ENCODE measurements around the gene LGALS8.

Gene LGALS8

GRCh38 chr1:236536540-236536939, 12.8 kb downstream of the LGALS8 start:
- Histone ChIP-seq H3K9me3 (ENCODE audit: control insufficient read depth in 1 of 2, low read length in 2 of 2) (no peaks in the 10 kb centered on the region), H3K27ac (ENCODE audit: low read depth, low read length) (no peak overlapping the region), H3K27me3 (ENCODE audit: control insufficient read depth in 1 of 2, insufficient read depth in 2 of 2, low read length in 2 of 2) (no peaks in the 10 kb centered on the region), H3K9ac (ENCODE audit: low read depth in 1 of 2, low read length in 2 of 2) (no peak overlapping the region), H3K4me3 (ENCODE audit: low read depth in 1 of 2, low read length in 2 of 2) (no peak overlapping the region), H3K4me1 (ENCODE audit: control insufficient read depth in 1 of 2, insufficient read depth in 2 of 2, low read length in 2 of 2) (peaks cover 7 to 9% of the 10 kb centered on the region in 2 donors), H3K36me3 (ENCODE audit: control insufficient read depth in 1 of 2, insufficient read depth in 2 of 2, low read length in 2 of 2) (peaks cover 19 to 56% of the 10 kb centered on the region in 2 donors)

GRCh38 chr1:236540813-236541465, 17.2 kb downstream of the LGALS8 start:
- Histone ChIP-seq H3K9me3 (ENCODE audit: control insufficient read depth in 1 of 2, low read length in 2 of 2) (no peaks in the 10 kb centered on the region), H3K9ac (ENCODE audit: low read depth in 1 of 2, low read length in 2 of 2) (no peak overlapping the region), H3K36me3 (ENCODE audit: control insufficient read depth in 1 of 2, insufficient read depth in 2 of 2, low read length in 2 of 2) (peaks cover 47 to 78% of the 10 kb centered on the region in 2 donors), H3K4me1 (ENCODE audit: control insufficient read depth in 1 of 2, insufficient read depth in 2 of 2, low read length in 2 of 2) (no peaks in the 10 kb centered on the region), H3K4me3 (ENCODE audit: low read depth in 1 of 2, low read length in 2 of 2) (no peak overlapping the region), H3K27me3 (ENCODE audit: control insufficient read depth in 1 of 2, insufficient read depth in 2 of 2, low read length in 2 of 2) (no peaks in the 10 kb centered on the region), H3K27ac (ENCODE audit: low read depth, low read length) (no peak overlapping the region)

GRCh38 chr1:236541710-236542109, 17.9 kb downstream of the LGALS8 start:
- no peaks in the 10 kb centered on the region for H3K9me3 ChIP-seq (ENCODE audit: control insufficient read depth in 1 of 2, low read length in 2 of 2)
- H3K9ac ChIP-seq (ENCODE audit: low read depth in 1 of 2, low read length in 2 of 2): no peak overlapping the region
- no peaks in the 10 kb centered on the region for H3K4me1 ChIP-seq (ENCODE audit: control insufficient read depth in 1 of 2, insufficient read depth in 2 of 2, low read length in 2 of 2)
- no peaks in the 10 kb centered on the region for H3K27me3 ChIP-seq (ENCODE audit: control insufficient read depth in 1 of 2, insufficient read depth in 2 of 2, low read length in 2 of 2)
- H3K36me3 ChIP-seq (ENCODE audit: control insufficient read depth in 1 of 2, insufficient read depth in 2 of 2, low read length in 2 of 2): peaks cover 51 to 86% of the 10 kb centered on the region in 2 donors
- H3K27ac ChIP-seq (ENCODE audit: low read depth, low read length): no peak overlapping the region
- H3K4me3 ChIP-seq (ENCODE audit: low read depth in 1 of 2, low read length in 2 of 2): no peak overlapping the region

GRCh38 chr1:236543065-236543669, 19.4 kb downstream of the LGALS8 start:
- no peak overlapping the region for H3K27ac ChIP-seq (ENCODE audit: low read depth, low read length)
- H3K36me3 ChIP-seq (ENCODE audit: control insufficient read depth in 1 of 2, insufficient read depth in 2 of 2, low read length in 2 of 2): peaks cover 61 to 99% of the 10 kb centered on the region in 2 donors
- no peak overlapping the region for H3K4me3 ChIP-seq (ENCODE audit: low read depth in 1 of 2, low read length in 2 of 2)

GRCh38 chr1:236545621-236546169, 21.9 kb downstream of the LGALS8 start:
- Histone ChIP-seq H3K27me3 (ENCODE audit: control insufficient read depth in 1 of 2, insufficient read depth in 2 of 2, low read length in 2 of 2) (no peaks in the 10 kb centered on the region), H3K9ac (ENCODE audit: low read depth in 1 of 2, low read length in 2 of 2) (no peak overlapping the region), H3K36me3 (ENCODE audit: control insufficient read depth in 1 of 2, insufficient read depth in 2 of 2, low read length in 2 of 2) (peaks cover 61 to 100% of the 10 kb centered on the region in 2 donors), H3K4me1 (ENCODE audit: control insufficient read depth in 1 of 2, insufficient read depth in 2 of 2, low read length in 2 of 2) (no peaks in the 10 kb centered on the region), H3K9me3 (ENCODE audit: control insufficient read depth in 1 of 2, low read length in 2 of 2) (no peaks in the 10 kb centered on the region), H3K4me3 (ENCODE audit: low read depth in 1 of 2, low read length in 2 of 2) (no peak overlapping the region), H3K27ac (ENCODE audit: low read depth, low read length) (no peak overlapping the region)

More at GRCh38 chr1:236543065-236543669, 19.4 kb downstream of the LGALS8 start:
- Histone ChIP-seq H3K4me1 (ENCODE audit: control insufficient read depth in 1 of 2, insufficient read depth in 2 of 2, low read length in 2 of 2) (no peaks in the 10 kb centered on the region), H3K9me3 (ENCODE audit: control insufficient read depth in 1 of 2, low read length in 2 of 2) (no peaks in the 10 kb centered on the region), H3K9ac (ENCODE audit: low read depth in 1 of 2, low read length in 2 of 2) (no peak overlapping the region), H3K27me3 (ENCODE audit: control insufficient read depth in 1 of 2, insufficient read depth in 2 of 2, low read length in 2 of 2) (no peaks in the 10 kb centered on the region)

GRCh38 chr1:236548452-236548851, 24.7 kb downstream of the LGALS8 start:
- H3K9ac ChIP-seq (ENCODE audit: low read depth in 1 of 2, low read length in 2 of 2): no peak overlapping the region
- no peaks in the 10 kb centered on the region for H3K27me3 ChIP-seq (ENCODE audit: control insufficient read depth in 1 of 2, insufficient read depth in 2 of 2, low read length in 2 of 2)
- peaks cover 62 to 100% of the 10 kb centered on the region in 2 donors for H3K36me3 ChIP-seq (ENCODE audit: control insufficient read depth in 1 of 2, insufficient read depth in 2 of 2, low read length in 2 of 2)
- no peak overlapping the region for H3K4me3 ChIP-seq (ENCODE audit: low read depth in 1 of 2, low read length in 2 of 2)
- H3K27ac ChIP-seq (ENCODE audit: low read depth, low read length): no peak overlapping the region
- H3K4me1 ChIP-seq (ENCODE audit: control insufficient read depth in 1 of 2, insufficient read depth in 2 of 2, low read length in 2 of 2): no peaks in the 10 kb centered on the region
- H3K9me3 ChIP-seq (ENCODE audit: control insufficient read depth in 1 of 2, low read length in 2 of 2): no peaks in the 10 kb centered on the region

GRCh38 chr1:236550961-236551851, 27.4 kb downstream of the LGALS8 start:
- Histone ChIP-seq H3K36me3 (ENCODE audit: control insufficient read depth in 1 of 2, insufficient read depth in 2 of 2, low read length in 2 of 2) (peaks cover 64 to 96% of the 10 kb centered on the region in 2 donors), H3K27me3 (ENCODE audit: control insufficient read depth in 1 of 2, insufficient read depth in 2 of 2, low read length in 2 of 2) (no peaks in the 10 kb centered on the region), H3K9me3 (ENCODE audit: control insufficient read depth in 1 of 2, low read length in 2 of 2) (no peaks in the 10 kb centered on the region), H3K4me3 (ENCODE audit: low read depth in 1 of 2, low read length in 2 of 2) (no peak overlapping the region), H3K9ac (ENCODE audit: low read depth in 1 of 2, low read length in 2 of 2) (no peak overlapping the region), H3K4me1 (ENCODE audit: control insufficient read depth in 1 of 2, insufficient read depth in 2 of 2, low read length in 2 of 2) (no peaks in the 10 kb centered on the region), H3K27ac (ENCODE audit: low read depth, low read length) (no peak overlapping the region)

GRCh38 chr1:236552096-236552495, 28.3 kb downstream of the LGALS8 start:
- no peaks in the 10 kb centered on the region for H3K9me3 ChIP-seq (ENCODE audit: control insufficient read depth in 1 of 2, low read length in 2 of 2)
- no peaks in the 10 kb centered on the region for H3K4me1 ChIP-seq (ENCODE audit: control insufficient read depth in 1 of 2, insufficient read depth in 2 of 2, low read length in 2 of 2)
- H3K4me3 ChIP-seq (ENCODE audit: low read depth in 1 of 2, low read length in 2 of 2): no peak overlapping the region
- peaks cover 66 to 96% of the 10 kb centered on the region in 2 donors for H3K36me3 ChIP-seq (ENCODE audit: control insufficient read depth in 1 of 2, insufficient read depth in 2 of 2, low read length in 2 of 2)
- H3K27ac ChIP-seq (ENCODE audit: low read depth, low read length): no peak overlapping the region
- no peaks in the 10 kb centered on the region for H3K27me3 ChIP-seq (ENCODE audit: control insufficient read depth in 1 of 2, insufficient read depth in 2 of 2, low read length in 2 of 2)
- H3K9ac ChIP-seq (ENCODE audit: low read depth in 1 of 2, low read length in 2 of 2): no peak overlapping the region

GRCh38 chr1:236552901-236553300, 29.1 kb downstream of the LGALS8 start:
- Histone ChIP-seq H3K4me1 (ENCODE audit: control insufficient read depth in 1 of 2, insufficient read depth in 2 of 2, low read length in 2 of 2) (no peaks in the 10 kb centered on the region), H3K27me3 (ENCODE audit: control insufficient read depth in 1 of 2, insufficient read depth in 2 of 2, low read length in 2 of 2) (no peaks in the 10 kb centered on the region), H3K9me3 (ENCODE audit: control insufficient read depth in 1 of 2, low read length in 2 of 2) (no peaks in the 10 kb centered on the region), H3K36me3 (ENCODE audit: control insufficient read depth in 1 of 2, insufficient read depth in 2 of 2, low read length in 2 of 2) (peaks cover 63 to 96% of the 10 kb centered on the region in 2 donors), H3K4me3 (ENCODE audit: low read depth in 1 of 2, low read length in 2 of 2) (no peak overlapping the region), H3K9ac (ENCODE audit: low read depth in 1 of 2, low read length in 2 of 2) (no peak overlapping the region), H3K27ac (ENCODE audit: low read depth, low read length) (no peak overlapping the region)

GRCh38 chr1:236553370-236553769, 29.6 kb downstream of the LGALS8 start:
- no peak overlapping the region for H3K27ac ChIP-seq (ENCODE audit: low read depth, low read length)
- no peaks in the 10 kb centered on the region for H3K27me3 ChIP-seq (ENCODE audit: control insufficient read depth in 1 of 2, insufficient read depth in 2 of 2, low read length in 2 of 2)
- H3K9me3 ChIP-seq (ENCODE audit: control insufficient read depth in 1 of 2, low read length in 2 of 2): no peaks in the 10 kb centered on the region
- no peaks in the 10 kb centered on the region for H3K4me1 ChIP-seq (ENCODE audit: control insufficient read depth in 1 of 2, insufficient read depth in 2 of 2, low read length in 2 of 2)
- peaks cover 62 to 96% of the 10 kb centered on the region in 2 donors for H3K36me3 ChIP-seq (ENCODE audit: control insufficient read depth in 1 of 2, insufficient read depth in 2 of 2, low read length in 2 of 2)
- no peak overlapping the region for H3K4me3 ChIP-seq (ENCODE audit: low read depth in 1 of 2, low read length in 2 of 2)
- H3K9ac ChIP-seq (ENCODE audit: low read depth in 1 of 2, low read length in 2 of 2): no peak overlapping the region
